GM21717 (cell line): ENCODE measurements around the gene ATG4D.
"Not testable (repeated sequence)": the region's sequence is repeated elsewhere in the genome, so short reads cannot be mapped to it uniquely, and the experiment has no call there.

Source experiments
- ATAC-seq: cut with Tn5 transposase; IDR thresholded peaks from one replicate; pipeline ENCODE4 v1.9.1; 2021; ENCODE audit warnings: mild to moderate bottlenecking, moderate library complexity; ENCODE audit not compliant: unreplicated experiment

Gene ATG4D

GRCh38 chr19:10573793-10574192 lies 30.1 kb downstream of the ATG4D start:
- not testable (repeated sequence) for ATAC-seq

GRCh38 chr19:10574462-10574861 lies 30.8 kb downstream of the ATG4D start:
- ATAC-seq = no peak

- no peak for ATAC-seq
Measured at GRCh38 chr19:10575011-10575716, 31.5 kb downstream of the ATG4D start.

GRCh38 chr19:10577951-10578350 lies 34.2 kb downstream of the ATG4D start:
- ATAC-seq = no peak

GRCh38 chr19:10580979-10581631 lies 37.4 kb downstream of the ATG4D start:
- ATAC-seq = no peak

- no peak for ATAC-seq
Measured at GRCh38 chr19:10582091-10582490, 38.4 kb downstream of the ATG4D start.

DNA sequence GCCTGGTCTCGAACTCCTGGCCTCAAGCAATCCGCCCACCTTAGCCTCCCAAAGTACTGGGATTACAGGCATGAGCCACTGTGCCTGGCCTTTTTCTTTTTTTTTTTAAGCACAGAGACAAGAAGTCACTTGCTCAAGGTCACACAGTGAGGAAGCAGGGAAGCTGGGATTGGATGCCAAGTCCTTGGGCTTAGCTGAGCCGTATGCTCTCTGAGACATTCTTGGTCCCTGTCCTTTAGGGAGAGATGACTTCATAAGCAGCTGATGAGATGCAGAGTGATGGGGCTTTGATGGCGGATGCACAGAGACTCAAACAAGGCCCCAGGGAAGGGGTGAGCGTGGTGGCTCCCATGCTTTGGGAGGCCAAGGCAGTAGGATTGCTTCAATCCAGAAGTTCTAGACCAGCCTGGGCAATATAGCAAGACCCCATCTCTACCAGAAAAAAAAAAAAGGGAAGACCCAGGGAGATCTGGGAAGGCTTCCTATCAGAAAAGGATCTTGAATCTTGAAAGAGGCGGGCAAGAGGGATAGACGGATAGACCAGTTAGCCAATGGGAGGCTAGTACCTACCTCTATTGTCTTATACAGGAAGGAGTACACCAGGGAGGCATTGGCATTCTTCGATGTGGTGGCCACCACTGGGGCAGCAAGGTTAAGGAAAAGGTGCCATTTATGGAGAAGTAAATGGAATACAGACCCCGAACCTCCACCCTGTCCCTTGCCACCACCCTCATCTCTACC lies 39.5 kb downstream of the ATG4D start:
- no peak for ATAC-seq

GRCh38 chr19:10586396-10586795 lies 42.7 kb downstream of the ATG4D start:
- no peak for ATAC-seq

DNA sequence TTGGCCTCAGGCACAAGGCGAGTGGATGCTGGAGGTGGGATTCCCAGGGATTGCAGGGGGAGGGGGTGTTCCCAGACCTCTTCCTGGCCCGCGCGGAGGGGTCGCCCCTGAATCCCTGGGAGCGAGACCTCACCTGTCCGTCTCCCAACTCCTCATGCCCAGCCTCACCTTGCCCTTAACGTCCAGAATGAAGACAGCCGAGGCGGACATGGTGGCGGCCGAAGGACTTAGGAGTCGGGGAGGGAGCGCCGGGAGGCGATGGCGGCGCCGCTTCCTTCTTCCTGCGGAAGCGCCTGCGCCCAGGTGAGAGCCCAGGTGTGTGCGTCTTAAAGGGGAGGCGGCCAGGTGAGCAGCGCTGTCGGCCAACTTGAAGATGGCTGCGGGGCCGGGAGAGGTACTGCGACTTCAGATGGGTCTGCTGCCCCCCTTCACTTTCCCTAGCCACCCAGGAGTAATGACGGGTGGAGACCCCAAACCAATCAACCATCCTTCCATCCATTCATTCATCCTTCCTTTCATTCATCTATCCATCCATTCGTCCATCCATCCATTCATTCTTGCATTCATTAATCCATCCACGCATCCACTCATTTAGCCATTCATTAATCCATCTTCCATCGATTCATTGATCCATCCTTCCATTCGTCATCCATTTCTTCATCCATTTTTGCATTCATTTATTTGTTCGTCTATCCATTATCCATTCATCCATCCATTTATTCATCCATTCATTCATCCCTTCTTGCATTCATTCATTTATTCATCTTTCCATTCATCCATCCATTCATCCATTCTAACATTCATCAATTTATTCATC lies 43.5 kb downstream of the ATG4D start, which contains the start of gene AP1M2:
TSS of gene AP1M2 (minus strand) at position 291 of the 817 bp plus-strand sequence. CDS start at position 210, 81 bp downstream.
- ATAC-seq = no peak

DNA sequence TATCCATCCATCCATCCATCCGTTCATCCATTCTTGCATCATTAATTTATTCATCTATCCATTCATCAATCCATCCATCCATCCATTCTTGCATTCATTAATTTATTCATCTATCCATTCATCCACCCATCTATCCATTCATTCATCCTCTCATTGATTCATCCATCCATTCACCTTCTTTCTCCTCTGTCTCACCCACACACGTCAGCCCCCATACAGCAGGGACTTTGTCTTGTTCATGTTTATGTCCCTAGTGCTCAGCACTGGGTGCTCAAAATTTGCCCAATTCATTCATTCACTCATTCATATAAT lies 44.1 kb downstream of the ATG4D start:
- no peak for ATAC-seq

- no peak for ATAC-seq
Measured at GRCh38 chr19:10593148-10593547, 49.4 kb downstream of the ATG4D start.

DNA sequence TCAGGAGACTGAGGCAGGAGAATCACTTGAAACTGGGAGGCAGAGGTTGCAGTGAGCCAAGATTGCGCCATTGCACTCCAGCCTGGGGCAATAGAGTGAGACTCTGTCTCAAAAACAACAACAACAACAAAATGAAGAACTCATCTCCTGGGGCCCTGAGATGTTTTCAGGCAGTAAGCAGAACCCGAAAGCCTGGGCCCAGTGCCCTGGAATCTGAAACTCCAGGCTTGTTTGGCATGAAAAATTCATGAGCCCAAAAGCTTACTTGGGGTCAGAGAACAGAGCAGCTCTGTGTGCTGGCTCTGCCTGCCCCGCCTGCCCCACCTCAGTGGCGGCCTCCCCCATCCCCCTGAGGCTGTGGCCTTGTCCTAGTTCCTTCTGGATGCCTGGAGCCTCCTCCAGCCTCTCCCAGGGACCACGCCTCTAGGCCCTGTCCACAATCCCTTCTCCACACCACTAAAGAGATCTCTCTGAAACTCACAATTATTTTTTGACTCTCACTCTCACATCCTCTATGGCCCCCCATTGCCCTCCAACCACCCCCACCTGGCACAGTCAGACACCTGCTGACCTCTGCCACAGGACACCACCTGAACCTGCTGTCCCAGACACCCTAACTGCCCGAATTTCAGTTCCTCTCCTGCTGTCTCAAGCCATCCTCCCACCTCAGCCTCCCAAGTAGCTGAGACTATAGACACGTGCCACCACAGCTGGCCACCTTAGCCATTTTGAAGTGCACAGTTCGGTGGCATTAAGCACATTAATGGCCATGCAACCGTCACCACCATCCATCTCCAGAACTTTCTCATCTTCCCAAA lies 50.3 kb downstream of the ATG4D start:
- no peak for ATAC-seq

DNA sequence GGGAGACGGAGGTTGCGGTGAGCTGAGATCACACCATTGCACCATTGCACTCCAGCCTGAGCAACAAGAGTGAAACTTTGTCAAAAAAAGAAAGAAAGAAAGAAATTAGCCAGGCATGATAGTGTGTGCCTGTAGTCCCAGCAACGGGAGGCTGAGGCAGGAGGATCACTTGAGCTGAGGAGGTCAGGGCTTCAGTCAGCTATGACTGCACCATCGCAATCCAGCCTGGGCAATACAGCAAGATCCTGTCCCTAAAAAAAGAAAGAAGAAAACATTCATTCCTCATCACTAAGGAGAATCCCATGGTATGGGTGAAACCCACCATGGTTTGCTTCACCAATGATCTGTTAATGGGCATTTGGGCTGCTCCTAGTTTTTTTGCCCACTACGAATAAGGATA lies 56.4 kb downstream of the ATG4D start:
- no peak for ATAC-seq

DNA sequence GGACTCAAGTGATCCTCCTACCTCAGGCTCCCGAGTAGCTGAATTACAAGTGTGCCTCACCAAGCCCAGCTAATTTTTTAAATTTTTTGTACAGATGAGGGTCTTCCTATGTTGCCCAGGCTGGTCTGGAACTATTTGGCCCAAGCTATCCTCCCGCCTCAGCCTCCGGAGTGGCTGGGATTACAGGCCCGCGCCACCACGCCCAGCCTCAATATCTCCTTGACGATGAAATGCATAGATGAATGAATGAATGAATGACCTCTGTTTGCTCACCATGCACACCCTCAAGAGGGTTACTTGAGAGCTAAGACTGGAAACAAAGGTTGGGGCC lies 58.3 kb downstream of the ATG4D start:
- no peak for ATAC-seq

- ATAC-seq = no peak
Measured at GRCh38 chr19:10602330-10603083, 58.8 kb downstream of the ATG4D start.
